Calu3 (cell line): ENCODE results near the gene SNAPC4. TPM values are rescaled to one million over a fixed set of nuclear protein-coding genes. Genes with fewer than 3 reads are reported as not detected.

Source experiments
- BruUV-seq: library from RNA; stranded (reverse); fragments of 400-500 nt; replicated peaks from 2 replicates; lab custom pipeline; 2021; lab: Mats Ljungman, UMichigan
- CTCF ChIA-PET: fragments of 300-600 bp; sonication (Branson Sonifier 250); formaldehyde crosslinking; loops from one replicate; lab custom pipeline; 2022; ENCODE audit warnings: antibody characterized with exemption; lab: Charles Lee
- DNase-seq: peaks from one replicate; pipeline ENCODE4 v3.0.0; 2022
- H3K27ac Mint-ChIP-seq: one replicate; pipeline ENCODE4 v1.8.0; 2022; ENCODE audit warnings: mixed read lengths; ENCODE audit not compliant: unreplicated experiment
- H3K27me3 Mint-ChIP-seq: one replicate; pipeline ENCODE4 v1.8.0; 2022; ENCODE audit warnings: mixed read lengths; ENCODE audit not compliant: unreplicated experiment
- H3K36me3 Mint-ChIP-seq: one replicate; pipeline ENCODE4 v1.8.0; 2022; ENCODE audit warnings: mild to moderate bottlenecking, moderate library complexity, mixed read lengths; ENCODE audit not compliant: insufficient read depth, unreplicated experiment
- H3K4me1 Mint-ChIP-seq: one replicate; pipeline ENCODE4 v1.8.0; 2022; ENCODE audit warnings: mild to moderate bottlenecking, low read depth, mixed read lengths; ENCODE audit not compliant: unreplicated experiment
- H3K4me3 Mint-ChIP-seq: one replicate; pipeline ENCODE4 v1.8.0; 2022; ENCODE audit warnings: mild to moderate bottlenecking, low read depth, moderate library complexity, mixed read lengths; ENCODE audit not compliant: unreplicated experiment
- H3K9me3 Mint-ChIP-seq: one replicate; pipeline ENCODE4 v1.8.0; 2022; ENCODE audit warnings: low read depth, mixed read lengths; ENCODE audit not compliant: unreplicated experiment
- intact Hi-C: fragments of 100-400 bp; cut with micrococcal nuclease; formaldehyde crosslinking; loops from one replicate; pipeline ENCODE4 v1.10.0; 2022; ENCODE audit not compliant: unreplicated experiment
- total RNA-seq: library from RNA; stranded (reverse); gene quantifications from 2 replicates; pipeline ENCODE4 v1.2.3, GENCODE V29; 2022
- TF ChIP-seq, protein P1 (sequence below): fragments of 200-600 bp; IDR thresholded peaks from one replicate; pipeline ENCODE4 v1.8.0; 2022; ENCODE audit warnings: antibody characterized with exemption; ENCODE audit not compliant: unreplicated experiment

The SNAPC4 gene
- total RNA-seq, 1 experiment from 2014 or later, result 10.5 TPM

DNA sequence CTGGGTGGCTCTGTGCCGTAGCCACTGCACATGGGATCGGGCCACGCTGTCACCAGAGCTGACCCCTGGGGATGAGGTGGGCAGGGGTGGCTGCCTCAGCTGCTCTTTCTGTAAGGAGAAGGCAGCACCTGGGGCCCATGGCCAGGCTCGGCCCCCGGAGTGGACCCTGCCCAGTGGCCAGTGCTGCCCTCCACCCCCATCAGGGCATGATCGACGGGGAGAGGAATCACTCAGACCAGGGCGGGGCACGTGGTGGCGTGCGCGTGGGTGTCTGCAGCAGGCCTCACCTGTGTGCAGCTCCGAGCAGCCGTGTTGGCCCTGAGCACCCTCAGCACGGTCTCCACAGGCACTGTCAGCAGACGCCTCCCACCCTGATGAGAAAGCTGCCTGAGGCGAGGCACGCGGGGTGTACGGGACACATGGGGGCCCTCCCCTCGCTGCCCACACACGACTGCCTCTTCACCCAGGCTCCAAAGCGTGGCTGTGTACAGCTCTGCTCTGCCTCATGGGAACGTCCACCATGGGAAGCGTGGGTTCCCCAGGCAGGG, 17.9 kb downstream of the SNAPC4 start:
- peaks cover 15% of the 10 kb centered on the region for H3K36me3 Mint-ChIP-seq
- H3K4me3 Mint-ChIP-seq, result no peak overlapping the region
- CTCF ChIA-PET, result no interaction called here

DNA sequence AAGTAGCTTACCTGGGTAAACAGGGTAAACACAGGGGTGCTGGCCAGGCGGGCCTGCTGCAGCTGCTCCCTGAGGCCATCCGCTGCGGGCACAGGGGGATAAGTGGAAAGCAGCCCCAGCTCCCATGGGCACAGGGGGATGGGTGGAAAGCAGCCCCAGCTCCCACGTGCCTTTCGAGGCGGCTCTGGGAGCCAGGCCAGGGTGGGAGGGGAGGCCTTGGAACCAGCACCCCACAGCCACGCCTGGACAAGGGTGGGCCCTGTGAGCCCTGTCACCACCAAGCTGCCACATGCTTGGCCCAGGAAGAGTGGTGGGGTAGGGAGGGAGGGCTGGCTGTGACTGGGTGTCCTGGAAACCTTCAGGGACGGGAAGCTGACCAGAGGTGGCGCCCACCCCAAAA, 18.7 kb downstream of the SNAPC4 start:
- CTCF ChIA-PET, result no interaction called here
- no peak for DNase-seq
- intact Hi-C loops, result no loop called here
- BruUV-seq, result no TSS peak
- Mint-ChIP-seq H3K4me1 (no peaks in the 10 kb centered on the region), H3K9me3 (no peaks in the 10 kb centered on the region), H3K27ac (no peak overlapping the region), H3K27me3 (no peaks in the 10 kb centered on the region), H3K36me3 (peaks cover 11% of the 10 kb centered on the region), H3K4me3 (no peak overlapping the region)
- TF ChIP-seq, protein P1, sequence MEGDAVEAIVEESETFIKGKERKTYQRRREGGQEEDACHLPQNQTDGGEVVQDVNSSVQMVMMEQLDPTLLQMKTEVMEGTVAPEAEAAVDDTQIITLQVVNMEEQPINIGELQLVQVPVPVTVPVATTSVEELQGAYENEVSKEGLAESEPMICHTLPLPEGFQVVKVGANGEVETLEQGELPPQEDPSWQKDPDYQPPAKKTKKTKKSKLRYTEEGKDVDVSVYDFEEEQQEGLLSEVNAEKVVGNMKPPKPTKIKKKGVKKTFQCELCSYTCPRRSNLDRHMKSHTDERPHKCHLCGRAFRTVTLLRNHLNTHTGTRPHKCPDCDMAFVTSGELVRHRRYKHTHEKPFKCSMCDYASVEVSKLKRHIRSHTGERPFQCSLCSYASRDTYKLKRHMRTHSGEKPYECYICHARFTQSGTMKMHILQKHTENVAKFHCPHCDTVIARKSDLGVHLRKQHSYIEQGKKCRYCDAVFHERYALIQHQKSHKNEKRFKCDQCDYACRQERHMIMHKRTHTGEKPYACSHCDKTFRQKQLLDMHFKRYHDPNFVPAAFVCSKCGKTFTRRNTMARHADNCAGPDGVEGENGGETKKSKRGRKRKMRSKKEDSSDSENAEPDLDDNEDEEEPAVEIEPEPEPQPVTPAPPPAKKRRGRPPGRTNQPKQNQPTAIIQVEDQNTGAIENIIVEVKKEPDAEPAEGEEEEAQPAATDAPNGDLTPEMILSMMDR, result no peak

More for the DNA sequence above, 17.9 kb downstream of the SNAPC4 start:
- TF ChIP-seq, protein P1, result no peak
- intact Hi-C loops, result no loop called here
- no peaks in the 10 kb centered on the region for H3K4me1 Mint-ChIP-seq
- H3K27ac Mint-ChIP-seq, result no peak overlapping the region
- H3K27me3 Mint-ChIP-seq, result no peaks in the 10 kb centered on the region
- no peaks in the 10 kb centered on the region for H3K9me3 Mint-ChIP-seq
- no TSS peak for BruUV-seq
- no peak for DNase-seq

DNA sequence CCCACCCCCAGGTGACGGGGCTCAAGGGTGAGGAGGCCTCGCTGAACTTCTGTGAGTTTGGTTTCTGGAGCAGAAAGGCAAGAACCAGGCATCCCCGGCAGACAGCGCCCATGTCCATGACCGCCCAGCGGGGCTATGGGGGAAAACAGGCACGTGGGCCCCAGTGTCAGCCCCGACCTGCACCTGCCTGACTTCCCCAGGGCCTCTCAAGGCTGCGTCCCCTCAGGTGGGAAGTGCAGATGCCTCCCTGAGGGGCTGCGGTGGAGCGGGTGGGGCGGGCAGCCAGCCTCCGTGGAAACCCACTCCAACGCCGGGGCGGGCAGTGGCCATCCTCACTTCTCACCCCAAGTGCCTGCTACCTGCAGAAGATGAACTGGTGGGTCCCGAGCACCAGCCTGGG, 19.6 kb downstream of the SNAPC4 start:
- no peaks in the 10 kb centered on the region for H3K4me1 Mint-ChIP-seq
- H3K36me3 Mint-ChIP-seq, result peaks cover 6% of the 10 kb centered on the region
- no peak for DNase-seq
- TF ChIP-seq, protein P1, result no peak
- no TSS peak for BruUV-seq
- intact Hi-C loops, result no loop called here
- H3K9me3 Mint-ChIP-seq, result no peaks in the 10 kb centered on the region
- CTCF ChIA-PET, result no interaction called here
- no peak overlapping the region for H3K27ac Mint-ChIP-seq
- H3K27me3 Mint-ChIP-seq, result no peaks in the 10 kb centered on the region
- no peak overlapping the region for H3K4me3 Mint-ChIP-seq

DNA sequence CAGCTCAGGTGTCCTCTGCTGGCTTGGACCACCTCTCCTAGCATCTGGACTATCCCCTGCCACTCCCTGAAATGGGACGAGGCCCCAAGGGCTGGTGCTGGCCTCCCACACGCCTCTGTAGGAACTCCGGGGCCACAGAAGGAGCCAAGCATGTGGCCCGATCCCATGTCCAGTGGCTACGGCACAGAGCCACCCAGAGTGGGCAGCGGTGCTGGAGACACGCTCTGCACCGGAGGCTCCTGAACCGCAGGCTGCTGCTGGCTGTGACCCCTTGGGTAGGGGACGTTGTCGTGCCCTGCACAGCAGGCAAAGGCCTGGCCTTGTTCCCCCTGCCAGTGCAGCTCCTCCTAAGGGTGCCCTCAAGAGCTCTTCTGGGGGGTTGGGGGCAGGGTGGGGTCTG, 20.1 kb downstream of the SNAPC4 start:
- intact Hi-C loops, result no loop called here
- TF ChIP-seq, protein P1, result no peak
- no TSS peak for BruUV-seq
- Mint-ChIP-seq H3K36me3 (peaks cover 6% of the 10 kb centered on the region), H3K4me1 (no peaks in the 10 kb centered on the region), H3K27me3 (no peaks in the 10 kb centered on the region), H3K27ac (no peak overlapping the region), H3K4me3 (no peak overlapping the region), H3K9me3 (no peaks in the 10 kb centered on the region)
- DNase-seq, result no peak
- CTCF ChIA-PET, result no interaction called here
